Hepatocyte (in vitro differentiated cells): Measurements from ENCODE around the gene WDPCP. TPM values are rescaled to one million over a fixed set of nuclear protein-coding genes. Genes with fewer than 3 reads are reported as not detected.
"Not testable (repeated sequence)": the region's sequence is repeated elsewhere in the genome, so short reads cannot be mapped to it uniquely, and the experiment has no call there.

Source experiments
- DNase-seq: peaks from one replicate; pipeline ENCODE4 v3.0.0-alpha.2; 2016; ENCODE audit warnings: low spot score
- H2AFZ ChIP-seq: fragments of 200-600 bp; sonication (generic); 2 replicates; pipeline ENCODE4 v1.6.0; 2016; ENCODE audit warnings: antibody characterized with exemption, mild to moderate bottlenecking
- H3K27ac ChIP-seq: fragments of 200-600 bp; sonication (generic); 2 replicates; pipeline ENCODE4 v1.5.1; 2016; ENCODE audit warnings: mild to moderate bottlenecking
- H3K27me3 ChIP-seq: fragments of 200-600 bp; sonication (generic); 2 replicates; pipeline ENCODE4 v1.6.1; 2016
- H3K36me3 ChIP-seq: fragments of 200-600 bp; sonication (generic); replicated peaks from 2 replicates; pipeline ENCODE4 v1.5.1; 2016; ENCODE audit warnings: low read depth; ENCODE audit not compliant: insufficient read depth
- H3K4me1 ChIP-seq: fragments of 200-600 bp; sonication (generic); 2 replicates; pipeline ENCODE4 v1.5.1; 2016; ENCODE audit warnings: mild to moderate bottlenecking, moderate library complexity; ENCODE audit not compliant: insufficient read depth
- H3K4me2 ChIP-seq: fragments of 200-600 bp; sonication (generic); 2 replicates; pipeline ENCODE4 v1.6.0; 2016
- H3K4me3 ChIP-seq: fragments of 200-600 bp; sonication (generic); 2 replicates; pipeline ENCODE4 v1.5.1; 2016; ENCODE audit warnings: mild to moderate bottlenecking
- H3K79me2 ChIP-seq: fragments of 200-600 bp; sonication (generic); 2 replicates; pipeline ENCODE4 v1.6.0; 2017; ENCODE audit warnings: mild to moderate bottlenecking
- H3K9me2 ChIP-seq: fragments of 200-600 bp; sonication (generic); replicated peaks from 2 replicates; pipeline ENCODE4 v1.6.0; 2017; ENCODE audit warnings: mild to moderate bottlenecking; ENCODE audit not compliant: insufficient read depth
- H3K9me3 ChIP-seq: fragments of 200-600 bp; sonication (generic); 2 replicates; pipeline ENCODE4 v1.5.1; 2016; ENCODE audit warnings: low read depth, mild to moderate bottlenecking
- H4K20me1 ChIP-seq: fragments of 200-600 bp; sonication (generic); 2 replicates; pipeline ENCODE4 v1.6.0; 2016; ENCODE audit warnings: mild to moderate bottlenecking; ENCODE audit not compliant: insufficient read depth, poor library complexity, severe bottlenecking
- EZH2 ChIP-seq: fragments of 200-600 bp; sonication (generic); IDR thresholded peaks from 2 replicates; pipeline ENCODE4 v1.6.1; 2016; ENCODE audit warnings: antibody characterized with exemption, mild to moderate bottlenecking, borderline replicate concordance
- EZH2phosphoT487 ChIP-seq: fragments of 200-600 bp; sonication (generic); IDR thresholded peaks from one replicate; pipeline ENCODE4 v1.6.1; 2018; ENCODE audit warnings: antibody characterized with exemption, mild to moderate bottlenecking, low read depth, moderate library complexity; ENCODE audit not compliant: unreplicated experiment, severe bottlenecking
- WGBS: methylation state at CpG from one replicate; pipeline ENCODE4 v1.1.6; 2016; ENCODE audit warnings: low lambda C conversion rate; ENCODE audit errors: missing lambda C conversion rate; 5-methylcytosine and 5-hydroxymethylcytosine counted together
- polyA plus RNA-seq: library from polyadenylated mRNA; unstranded; fragments of >200 nt; fragmentation: Nextera tagmentation; extraction: Ambion mirVana; gene quantifications from 2 replicates; pipeline ENCODE4 v1.2.1, GENCODE V29; 2016
- total RNA-seq: library from RNA; depleted of rRNA; stranded (reverse); fragments of >200 nt; gene quantifications from 2 replicates; pipeline ENCODE4 v1.2.3, GENCODE V29; 2014
- TF ChIP-seq, protein P1 (sequence below): fragments of 200-600 bp; sonication (generic); IDR thresholded peaks from 2 replicates; pipeline ENCODE4 v1.5.1; 2016; ENCODE audit warnings: antibody characterized with exemption, mild to moderate bottlenecking; ENCODE audit not compliant: poor library complexity

The WDPCP gene
- total and polyA plus RNA-seq, 2 experiments from 2014 or later, result 4.9 to 12.8 TPM

DNA sequence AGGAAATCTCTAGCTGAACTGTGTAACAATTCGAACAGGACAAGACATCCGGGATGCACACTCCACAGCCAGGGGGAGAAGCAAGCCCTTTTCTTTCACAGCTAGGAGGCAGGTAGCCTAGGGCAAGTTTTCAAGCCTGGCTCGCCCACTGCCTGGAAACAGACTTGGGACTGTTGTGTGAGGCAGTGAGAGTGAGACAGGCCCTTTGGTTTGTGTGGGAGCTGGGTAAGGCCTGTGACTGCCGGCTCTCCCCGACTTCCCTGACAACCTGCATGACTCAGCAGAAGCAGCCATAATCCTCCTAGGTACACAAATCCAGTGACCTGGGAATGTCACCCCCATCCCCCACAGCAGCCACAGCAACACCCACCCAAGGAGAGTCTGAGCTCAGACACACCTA, 179.7 kb downstream of the WDPCP start:
- H2AFZ ChIP-seq, result no peak overlapping the region
- TF ChIP-seq, protein P1, sequence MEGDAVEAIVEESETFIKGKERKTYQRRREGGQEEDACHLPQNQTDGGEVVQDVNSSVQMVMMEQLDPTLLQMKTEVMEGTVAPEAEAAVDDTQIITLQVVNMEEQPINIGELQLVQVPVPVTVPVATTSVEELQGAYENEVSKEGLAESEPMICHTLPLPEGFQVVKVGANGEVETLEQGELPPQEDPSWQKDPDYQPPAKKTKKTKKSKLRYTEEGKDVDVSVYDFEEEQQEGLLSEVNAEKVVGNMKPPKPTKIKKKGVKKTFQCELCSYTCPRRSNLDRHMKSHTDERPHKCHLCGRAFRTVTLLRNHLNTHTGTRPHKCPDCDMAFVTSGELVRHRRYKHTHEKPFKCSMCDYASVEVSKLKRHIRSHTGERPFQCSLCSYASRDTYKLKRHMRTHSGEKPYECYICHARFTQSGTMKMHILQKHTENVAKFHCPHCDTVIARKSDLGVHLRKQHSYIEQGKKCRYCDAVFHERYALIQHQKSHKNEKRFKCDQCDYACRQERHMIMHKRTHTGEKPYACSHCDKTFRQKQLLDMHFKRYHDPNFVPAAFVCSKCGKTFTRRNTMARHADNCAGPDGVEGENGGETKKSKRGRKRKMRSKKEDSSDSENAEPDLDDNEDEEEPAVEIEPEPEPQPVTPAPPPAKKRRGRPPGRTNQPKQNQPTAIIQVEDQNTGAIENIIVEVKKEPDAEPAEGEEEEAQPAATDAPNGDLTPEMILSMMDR, result no peak
- TF ChIP-seq EZH2phosphoT487 (no peak), EZH2 (no peak)

DNA sequence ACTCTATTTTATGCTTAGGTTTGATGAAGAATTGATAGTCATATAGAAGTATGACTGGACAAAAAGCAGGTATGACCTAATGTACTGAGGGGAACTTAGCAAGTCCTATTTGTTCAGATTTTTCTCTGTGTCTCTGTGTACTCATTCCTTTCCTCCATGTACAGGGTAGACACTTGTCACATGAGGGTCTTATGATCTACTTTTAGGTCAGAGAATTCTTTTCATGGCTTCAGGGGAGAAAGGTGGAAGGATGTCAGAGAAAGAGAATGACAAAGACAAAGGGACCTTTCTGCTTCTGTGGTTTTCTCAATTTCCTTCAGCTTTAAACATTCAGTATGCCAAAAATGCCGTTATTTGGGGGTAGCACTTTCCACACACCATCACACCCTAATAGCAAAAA, 181.6 kb downstream of the WDPCP start:
- Histone ChIP-seq H3K27me3 (no peaks in the 10 kb centered on the region), H3K9me2 (no peaks in the 10 kb centered on the region), H3K4me1 (no peaks in the 10 kb centered on the region), H3K36me3 (no peaks in the 10 kb centered on the region), H3K9me3 (no peaks in the 10 kb centered on the region), H2AFZ (no peak overlapping the region), H3K4me3 (no peak overlapping the region), H4K20me1 (no peaks in the 10 kb centered on the region), H3K27ac (no peak overlapping the region), H3K4me2 (no peak overlapping the region), H3K79me2 (no peaks in the 10 kb centered on the region)
- no peak for DNase-seq
- WGBS, result 95% methylated on average over 1 of the region's 1 CpG
- TF ChIP-seq, protein P1, result no peak
- TF ChIP-seq EZH2 (no peak), EZH2phosphoT487 (no peak)

More for the DNA sequence above, 179.7 kb downstream of the WDPCP start:
- Histone ChIP-seq H3K4me3 (no peak overlapping the region), H3K79me2 (no peaks in the 10 kb centered on the region), H4K20me1 (no peaks in the 10 kb centered on the region), H3K9me3 (no peaks in the 10 kb centered on the region), H3K4me1 (no peaks in the 10 kb centered on the region), H3K9me2 (no peaks in the 10 kb centered on the region), H3K27ac (no peak overlapping the region), H3K36me3 (no peaks in the 10 kb centered on the region), H3K4me2 (no peak overlapping the region), H3K27me3 (no peaks in the 10 kb centered on the region)
- 81% methylated on average over 5 of the region's 5 CpGs for WGBS
- DNase-seq, result no peak

DNA sequence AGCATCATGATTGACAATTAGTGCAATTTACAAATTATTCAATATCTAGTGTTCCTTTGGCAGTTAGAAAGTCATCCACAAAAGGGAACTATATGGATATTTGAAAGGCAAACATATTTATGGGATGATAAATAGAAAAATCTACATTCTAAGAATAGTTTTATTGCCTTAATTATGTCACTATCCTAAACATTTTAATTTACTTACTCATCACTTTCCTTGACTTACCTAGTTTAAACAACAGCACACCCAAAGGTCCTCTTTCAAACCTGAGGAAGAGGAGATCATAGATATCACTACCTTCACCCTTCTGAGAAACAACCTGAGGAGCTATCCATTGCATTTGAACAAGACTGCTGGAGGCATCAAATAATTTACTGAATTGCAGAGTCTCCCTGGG, 184.5 kb downstream of the WDPCP start:
- DNase-seq, result no peak
- Histone ChIP-seq H3K9me2 (no peaks in the 10 kb centered on the region), H3K79me2 (no peaks in the 10 kb centered on the region)

DNA sequence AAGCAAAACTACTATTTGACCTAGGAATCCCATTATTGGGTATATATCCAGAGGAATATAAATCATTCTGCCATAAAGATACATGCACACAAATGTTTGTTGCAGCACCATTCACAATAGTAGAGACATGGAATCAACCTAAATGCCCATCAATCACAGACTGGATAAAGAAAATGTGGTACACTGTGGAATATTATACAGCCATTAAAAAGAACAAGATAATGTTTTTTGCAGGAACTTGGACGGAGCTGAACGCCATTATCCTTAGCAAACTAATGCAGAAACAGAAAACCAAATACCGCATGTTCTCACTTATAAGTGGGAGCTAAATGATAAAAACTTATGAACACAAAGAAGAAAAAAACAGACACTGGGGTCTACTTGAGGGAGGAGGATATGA, 185.4 kb downstream of the WDPCP start:
- H3K9me2 ChIP-seq, H3K9me3 ChIP-seq, H3K4me2 ChIP-seq, H2AFZ ChIP-seq, DNase-seq, H3K27ac ChIP-seq, H3K79me2 ChIP-seq, H4K20me1 ChIP-seq, H3K4me3 ChIP-seq, H3K4me1 ChIP-seq, H3K36me3 ChIP-seq, H3K27me3 ChIP-seq: not testable (repeated sequence)
- WGBS, result 72% methylated on average over 3 of the region's 3 CpGs

More for the DNA sequence above, 184.5 kb downstream of the WDPCP start:
- Histone ChIP-seq H4K20me1 (no peaks in the 10 kb centered on the region), H3K27me3 (no peaks in the 10 kb centered on the region), H2AFZ (no peak overlapping the region), H3K4me3 (no peak overlapping the region), H3K4me1 (no peaks in the 10 kb centered on the region), H3K36me3 (no peaks in the 10 kb centered on the region), H3K27ac (no peak overlapping the region), H3K4me2 (no peak overlapping the region), H3K9me3 (no peaks in the 10 kb centered on the region)
- no peak for TF ChIP-seq EZH2phosphoT487
- TF ChIP-seq, protein P1, result no peak
- TF ChIP-seq EZH2, result no peak
